HEK293 (cell line): ENCODE results near the gene ACTN4.
A peak's percentile ranks its signal among the peaks of the same experiment; 100 is the strongest.

Source experiments
- CTCF ChIA-PET: fragments of 350-600 bp; formaldehyde crosslinking; extraction: SDS; loops from one replicate; lab custom pipeline; 2021; ENCODE audit warnings: antibody characterized with exemption; lab: Yijun Ruan, JAX
- POLR2A ChIA-PET: fragments of 300-600 bp; formaldehyde crosslinking; extraction: SDS; loops from one replicate; lab custom pipeline; 2020; ENCODE audit warnings: antibody characterized with exemption, inconsistent platforms; lab: Yijun Ruan, JAX
- H3K27ac ChIP-seq: fragments of 200-500 bp; sonication (Bioruptor generic); 2 replicates; pipeline ENCODE4 v1.5.1; 2014; ENCODE audit warnings: low read depth, low read length, control low read depth, inconsistent platforms; ENCODE audit errors: extremely low read depth
- H3K36me3 ChIP-seq, 2 experiments: fragments of 200-500 bp in 1 of 2; sonication (Bioruptor generic) in 1 of 2; 1 replicate in 1 of 2; 2 replicates in 1 of 2; pipeline ENCODE4 v1.5.1; 2014 to 2017; ENCODE audit warnings: inconsistent platforms in 2 of 2, low read length in 2 of 2; ENCODE audit not compliant: control insufficient read depth in 2 of 2, insufficient read depth in 1 of 2
- H3K4me1 ChIP-seq: fragments of 200-500 bp; sonication (Bioruptor generic); 2 replicates; pipeline ENCODE4 v1.5.1; 2014; ENCODE audit warnings: mild to moderate bottlenecking, low read length, inconsistent platforms; ENCODE audit not compliant: control insufficient read depth, insufficient read depth
- H3K4me3 ChIP-seq: 2 replicates; pipeline ENCODE4 v1.5.1; 2011; ENCODE audit warnings: low read depth, mild to moderate bottlenecking, control low read depth, low read length, moderate library complexity
- H3K9me3 ChIP-seq: fragments of 200-500 bp; sonication (Bioruptor generic); 2 replicates; pipeline ENCODE4 v1.5.1; 2014; ENCODE audit warnings: low read depth, low read length, inconsistent platforms; ENCODE audit not compliant: control insufficient read depth, insufficient read depth
- EGR2 ChIP-seq: fragments of 450-650 bp; formaldehyde crosslinking; IDR thresholded peaks from 2 replicates; pipeline ENCODE4 v1.5.1; 2016; ENCODE audit warnings: low read depth, missing biosample characterization, missing genetic modification characterization
- OVOL3 ChIP-seq: fragments of 450-650 bp; formaldehyde crosslinking; IDR thresholded peaks from 2 replicates; pipeline ENCODE4 v1.5.1; 2016; ENCODE audit warnings: missing biosample characterization, missing genetic modification characterization
- PATZ1 ChIP-seq: fragments of 450-650 bp; formaldehyde crosslinking; IDR thresholded peaks from 2 replicates; pipeline ENCODE4 v1.5.1; 2016; ENCODE audit warnings: missing biosample characterization, missing genetic modification characterization
- PRDM1 ChIP-seq: fragments of 450-650 bp; formaldehyde crosslinking; IDR thresholded peaks from 2 replicates; pipeline ENCODE4; 2016; ENCODE audit warnings: missing biosample characterization, missing genetic modification characterization
- SP3 ChIP-seq: fragments of 450-650 bp; formaldehyde crosslinking; IDR thresholded peaks from 2 replicates; pipeline ENCODE4 v1.5.1; 2016; ENCODE audit warnings: missing biosample characterization, missing genetic modification characterization
- ZBTB1 ChIP-seq: fragments of 450-650 bp; formaldehyde crosslinking; IDR thresholded peaks from 2 replicates; pipeline ENCODE4 v1.5.1; 2016; ENCODE audit warnings: missing biosample characterization, missing genetic modification characterization
- ZBTB17 ChIP-seq: fragments of 450-650 bp; formaldehyde crosslinking; IDR thresholded peaks from 2 replicates; pipeline ENCODE4 v1.5.1; 2016; ENCODE audit warnings: missing biosample characterization, missing genetic modification characterization
- ZBTB48 ChIP-seq: fragments of 450-650 bp; formaldehyde crosslinking; IDR thresholded peaks from 2 replicates; pipeline ENCODE4 v1.5.1; 2016; ENCODE audit warnings: missing biosample characterization, missing genetic modification characterization
- ZFHX2 ChIP-seq: fragments of 450-650 bp; formaldehyde crosslinking; conservative IDR thresholded peaks from 2 replicates; pipeline ENCODE4 v1.5.1; 2016; ENCODE audit warnings: missing biosample characterization, missing genetic modification characterization
- ZNF184 ChIP-seq: fragments of 450-650 bp; IDR thresholded peaks from 2 replicates; pipeline ENCODE4 v1.5.1; 2018; ENCODE audit warnings: missing biosample characterization, mild to moderate bottlenecking, missing genetic modification characterization
- ZNF404 ChIP-seq: fragments of 450-650 bp; formaldehyde crosslinking; IDR thresholded peaks from 2 replicates; pipeline ENCODE4 v1.5.1; 2017; ENCODE audit warnings: missing biosample characterization, missing genetic modification characterization
- ZNF473 ChIP-seq: fragments of 450-650 bp; formaldehyde crosslinking; IDR thresholded peaks from 2 replicates; pipeline ENCODE4 v1.5.1; 2017; ENCODE audit warnings: missing biosample characterization, missing genetic modification characterization
- ZNF48 ChIP-seq: fragments of 450-650 bp; formaldehyde crosslinking; IDR thresholded peaks from 2 replicates; pipeline ENCODE4 v1.5.1; 2016; ENCODE audit warnings: missing biosample characterization, missing genetic modification characterization
- ZNF610 ChIP-seq: fragments of 450-650 bp; formaldehyde crosslinking; IDR thresholded peaks from 2 replicates; pipeline ENCODE4 v1.5.1; 2016; ENCODE audit warnings: missing biosample characterization, missing genetic modification characterization, borderline replicate concordance
- ZNF621 ChIP-seq: fragments of 450-650 bp; formaldehyde crosslinking; IDR thresholded peaks from 2 replicates; pipeline ENCODE4 v1.5.1; 2017; ENCODE audit warnings: missing biosample characterization, missing genetic modification characterization
- ZNF747 ChIP-seq: fragments of 450-650 bp; formaldehyde crosslinking; IDR thresholded peaks from 2 replicates; pipeline ENCODE4 v1.5.1; 2016; ENCODE audit warnings: missing biosample characterization, missing genetic modification characterization
- ZNF837 ChIP-seq: fragments of 450-650 bp; formaldehyde crosslinking; IDR thresholded peaks from 2 replicates; pipeline ENCODE4 v1.5.1; 2016; ENCODE audit warnings: missing biosample characterization, missing genetic modification characterization
- ZSCAN23 ChIP-seq: fragments of 450-650 bp; formaldehyde crosslinking; IDR thresholded peaks from 2 replicates; pipeline ENCODE4 v1.5.1; 2016; ENCODE audit warnings: missing biosample characterization, missing genetic modification characterization
- TF ChIP-seq, protein P1 (sequence below): fragments of 450-650 bp; formaldehyde crosslinking; IDR thresholded peaks from 2 replicates; pipeline ENCODE4 v1.5.1; 2017; ENCODE audit warnings: missing biosample characterization, missing genetic modification characterization
- TF ChIP-seq, protein P2 (sequence below): fragments of 450-650 bp; formaldehyde crosslinking; IDR thresholded peaks from 2 replicates; pipeline ENCODE4 v1.5.1; 2016; ENCODE audit warnings: missing biosample characterization, missing genetic modification characterization

Gene ACTN4

GRCh38 chr19:38697641-38698071 lies 50.2 kb downstream of the ACTN4 start:
- Histone ChIP-seq H3K4me1 (peaks cover 6% of the 10 kb centered on the region; the same call in 1 of the 2 replicates), H3K4me3 (no peak overlapping the region), H3K36me3 (peaks cover 30 to 55% of the 10 kb centered on the region in 2 experiments), H3K9me3 (no peaks in the 10 kb centered on the region), H3K27ac (peak overlapping the region; percentile 46; the same call in 1 of the 2 replicates)
- TF ChIP-seq OVOL3 (tag by site-specific recombination) = no peak
- TF ChIP-seq ZSCAN23 (tag by site-specific recombination) = no peak
- TF ChIP-seq ZNF473 (tag by site-specific recombination) = no peak
- no peak for TF ChIP-seq ZNF747 (tag by site-specific recombination)
- TF ChIP-seq ZNF621 (tag by site-specific recombination) = no peak
- TF ChIP-seq ZNF184 (tag by site-specific recombination) = no peak
- TF ChIP-seq PRDM1 = no peak
- no peak for TF ChIP-seq ZBTB1 (tag by site-specific recombination)
- no peak for TF ChIP-seq ZNF404 (tag by site-specific recombination)
- no peak for TF ChIP-seq ZNF48 (tag by site-specific recombination)
- no peak for TF ChIP-seq PATZ1 (tag by site-specific recombination)
- TF ChIP-seq ZBTB17 (tag by site-specific recombination) = no peak
- TF ChIP-seq, protein P1, sequence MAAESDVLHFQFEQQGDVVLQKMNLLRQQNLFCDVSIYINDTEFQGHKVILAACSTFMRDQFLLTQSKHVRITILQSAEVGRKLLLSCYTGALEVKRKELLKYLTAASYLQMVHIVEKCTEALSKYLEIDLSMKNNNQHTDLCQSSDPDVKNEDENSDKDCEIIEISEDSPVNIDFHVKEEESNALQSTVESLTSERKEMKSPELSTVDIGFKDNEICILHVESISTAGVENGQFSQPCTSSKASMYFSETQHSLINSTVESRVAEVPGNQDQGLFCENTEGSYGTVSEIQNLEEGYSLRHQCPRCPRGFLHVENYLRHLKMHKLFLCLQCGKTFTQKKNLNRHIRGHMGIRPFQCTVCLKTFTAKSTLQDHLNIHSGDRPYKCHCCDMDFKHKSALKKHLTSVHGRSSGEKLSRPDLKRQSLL (tag by site-specific recombination) = no peak
- TF ChIP-seq, protein P2, sequence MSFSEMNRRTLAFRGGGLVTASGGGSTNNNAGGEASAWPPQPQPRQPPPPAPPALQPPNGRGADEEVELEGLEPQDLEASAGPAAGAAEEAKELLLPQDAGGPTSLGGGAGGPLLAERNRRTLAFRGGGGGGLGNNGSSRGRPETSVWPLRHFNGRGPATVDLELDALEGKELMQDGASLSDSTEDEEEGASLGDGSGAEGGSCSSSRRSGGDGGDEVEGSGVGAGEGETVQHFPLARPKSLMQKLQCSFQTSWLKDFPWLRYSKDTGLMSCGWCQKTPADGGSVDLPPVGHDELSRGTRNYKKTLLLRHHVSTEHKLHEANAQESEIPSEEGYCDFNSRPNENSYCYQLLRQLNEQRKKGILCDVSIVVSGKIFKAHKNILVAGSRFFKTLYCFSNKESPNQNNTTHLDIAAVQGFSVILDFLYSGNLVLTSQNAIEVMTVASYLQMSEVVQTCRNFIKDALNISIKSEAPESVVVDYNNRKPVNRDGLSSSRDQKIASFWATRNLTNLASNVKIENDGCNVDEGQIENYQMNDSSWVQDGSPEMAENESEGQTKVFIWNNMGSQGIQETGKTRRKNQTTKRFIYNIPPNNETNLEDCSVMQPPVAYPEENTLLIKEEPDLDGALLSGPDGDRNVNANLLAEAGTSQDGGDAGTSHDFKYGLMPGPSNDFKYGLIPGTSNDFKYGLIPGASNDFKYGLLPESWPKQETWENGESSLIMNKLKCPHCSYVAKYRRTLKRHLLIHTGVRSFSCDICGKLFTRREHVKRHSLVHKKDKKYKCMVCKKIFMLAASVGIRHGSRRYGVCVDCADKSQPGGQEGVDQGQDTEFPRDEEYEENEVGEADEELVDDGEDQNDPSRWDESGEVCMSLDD = no peak
- no peak for TF ChIP-seq ZNF837 (tag by site-specific recombination)
- no peak for TF ChIP-seq SP3 (tag by site-specific recombination)
- no peak for TF ChIP-seq ZNF610 (tag by site-specific recombination)
- ChIA-PET CTCF (no interaction called here), POLR2A (interaction anchor here (1.3 kb wide), 1 partner anchor 50 kb away, joined by 6 read pairs; the partner anchor contains the start of gene ACTN4)

DNA sequence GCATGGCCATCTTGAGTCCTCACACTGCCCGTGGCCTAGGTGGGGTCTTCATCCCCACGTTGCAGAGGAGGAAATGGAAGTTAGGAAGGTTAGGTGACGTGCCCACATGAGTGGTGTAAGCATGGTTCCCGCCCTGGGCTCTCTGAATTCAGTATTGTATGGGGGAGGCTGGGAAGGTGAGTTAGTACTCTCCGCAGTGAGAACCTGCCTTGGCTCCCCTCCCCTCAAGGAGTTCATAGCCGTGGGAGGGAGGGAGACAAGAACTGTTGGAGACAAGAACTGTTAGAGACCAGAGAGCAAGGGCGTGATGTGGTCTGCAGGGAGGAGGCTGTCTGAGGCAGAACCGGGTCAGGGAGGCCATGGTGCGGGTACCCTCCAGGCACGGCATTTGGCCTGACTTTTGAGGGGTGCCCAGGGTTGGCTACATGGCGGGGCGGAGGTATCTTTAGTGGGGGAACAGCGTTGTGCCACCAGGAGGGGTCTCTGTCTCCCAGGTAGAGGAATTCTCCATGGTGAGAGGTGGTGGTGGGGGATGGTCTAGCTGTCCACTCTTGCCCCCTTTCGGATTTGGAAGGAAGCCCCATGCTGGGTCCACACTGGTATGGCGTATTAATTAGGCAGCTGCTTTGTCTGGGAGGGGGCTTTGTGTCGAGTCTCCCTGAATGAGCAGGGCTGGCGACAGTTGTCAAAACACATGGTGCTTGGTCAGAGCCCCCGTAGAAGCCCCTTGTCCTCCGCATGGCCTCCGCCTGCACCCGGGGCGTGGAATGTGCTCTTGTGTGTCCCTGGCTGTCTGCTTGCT lies 51.0 kb downstream of the ACTN4 start:
- peaks cover 37 to 57% of the 10 kb centered on the region in 2 experiments for H3K36me3 ChIP-seq
- TF ChIP-seq ZFHX2 (tag by site-specific recombination) (peak; percentile 38; the same call in 1 of the 2 replicates), EGR2 (tag by site-specific recombination) (peak; percentile 65), ZBTB48 (no peak)
- peak overlapping the region; percentile 37; the same call in 1 of the 2 replicates for H3K27ac ChIP-seq
- no peaks in the 10 kb centered on the region for H3K4me1 ChIP-seq
- ChIA-PET CTCF (no interaction called here), POLR2A (interaction anchor here (1.3 kb wide), 1 partner anchor 50 kb away, joined by 6 read pairs; the partner anchor contains the start of gene ACTN4)
- no peak overlapping the region for H3K4me3 ChIP-seq
- no peaks in the 10 kb centered on the region for H3K9me3 ChIP-seq
